CD4-positive, alpha-beta T cell treated with Interleukin-21 for 1 hour (primary cell): ENCODE data around the gene ACVR1.
"Not testable (repeated sequence)": the region's sequence is repeated elsewhere in the genome, so short reads cannot be mapped to it uniquely, and the experiment has no call there.

Source experiments
- DNase-seq: peaks from one replicate; pipeline ENCODE4 v3.0.0-alpha.2; 2020

Gene ACVR1

DNA sequence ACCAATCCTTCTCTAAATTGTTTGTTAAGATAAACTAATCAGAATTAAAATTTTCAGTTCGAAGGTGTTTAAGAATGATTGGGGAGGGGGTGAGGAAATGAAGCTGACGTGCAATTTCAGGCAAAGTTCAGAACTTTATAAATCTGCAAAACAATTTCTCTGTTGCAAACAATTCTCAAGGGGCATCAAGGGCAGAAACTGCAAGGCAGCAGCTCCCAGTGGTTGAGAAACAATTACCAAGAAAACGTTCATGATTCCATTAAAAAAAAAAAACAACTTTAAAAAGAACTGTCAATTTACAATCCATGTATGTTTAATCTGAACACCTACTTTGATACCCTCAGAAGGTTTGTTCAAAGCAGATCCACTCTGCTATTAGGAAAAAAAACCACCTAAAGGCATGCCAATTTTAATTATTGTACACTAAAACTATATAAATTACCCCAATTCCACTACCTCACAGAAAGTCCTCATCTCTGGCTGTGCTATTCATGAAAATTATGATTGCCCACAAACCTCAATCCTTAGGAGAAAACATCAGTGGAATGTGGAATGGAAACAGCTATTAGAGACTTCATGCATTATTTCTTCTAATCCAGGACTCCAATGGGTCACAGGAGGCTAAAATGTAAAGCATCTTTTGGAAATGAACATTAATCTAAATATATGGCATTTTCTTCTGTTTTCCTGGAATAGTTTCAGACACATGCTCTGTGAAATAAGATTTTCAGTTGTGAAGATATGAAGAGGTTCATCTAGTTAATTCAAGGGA is 127.6 kb downstream of the ACVR1 start:
- no peak for DNase-seq

DNA sequence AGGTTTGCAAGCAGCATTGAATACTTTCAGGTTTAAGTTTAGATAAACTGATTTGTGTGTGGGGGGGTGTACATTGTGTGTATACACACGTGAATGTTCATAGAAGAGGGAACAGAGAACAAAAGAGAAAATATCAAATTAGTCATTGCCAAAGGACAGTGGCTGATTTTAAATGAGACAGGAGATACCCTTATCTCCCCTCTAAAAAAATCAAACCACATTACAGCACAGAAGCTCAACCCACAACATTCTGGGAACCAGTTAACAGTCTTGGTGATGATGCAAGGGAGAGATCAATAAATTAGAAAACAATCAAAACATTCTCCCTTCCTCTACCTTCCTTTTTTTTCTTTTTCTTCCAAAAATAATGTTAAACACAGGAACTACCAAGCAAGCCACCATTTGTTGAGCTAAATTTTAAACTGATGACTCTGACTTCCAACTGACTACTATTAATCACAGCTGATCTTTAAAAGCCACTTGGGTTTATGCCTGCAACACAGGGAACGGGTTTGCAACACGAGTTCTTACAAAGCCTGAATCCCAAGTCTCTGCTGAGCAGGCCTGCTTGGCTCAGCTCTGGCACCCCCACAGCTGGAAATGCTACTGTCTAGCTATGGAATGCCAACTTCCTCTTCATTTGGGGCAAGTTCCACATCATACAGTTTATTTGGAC is 128.3 kb downstream of the ACVR1 start:
- no peak for DNase-seq

DNA sequence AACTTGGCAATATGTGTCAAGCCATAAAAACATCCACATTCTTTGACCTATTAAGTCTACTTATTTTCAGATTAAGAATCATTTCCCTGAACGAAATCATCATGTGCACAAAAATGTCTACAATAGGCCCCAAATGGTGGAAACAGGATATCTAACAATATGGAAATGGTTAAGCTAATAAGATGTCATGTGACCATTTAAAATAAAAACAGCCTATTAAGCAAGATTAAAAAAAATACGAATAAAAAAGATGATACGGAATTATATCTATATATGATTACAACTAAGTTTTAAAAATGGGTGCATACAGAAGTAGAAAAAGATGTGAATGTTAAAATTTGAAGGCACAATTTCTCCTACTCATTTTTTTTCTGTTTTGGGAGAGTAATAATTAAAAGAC is 128.8 kb downstream of the ACVR1 start:
- DNase-seq = no peak

DNA sequence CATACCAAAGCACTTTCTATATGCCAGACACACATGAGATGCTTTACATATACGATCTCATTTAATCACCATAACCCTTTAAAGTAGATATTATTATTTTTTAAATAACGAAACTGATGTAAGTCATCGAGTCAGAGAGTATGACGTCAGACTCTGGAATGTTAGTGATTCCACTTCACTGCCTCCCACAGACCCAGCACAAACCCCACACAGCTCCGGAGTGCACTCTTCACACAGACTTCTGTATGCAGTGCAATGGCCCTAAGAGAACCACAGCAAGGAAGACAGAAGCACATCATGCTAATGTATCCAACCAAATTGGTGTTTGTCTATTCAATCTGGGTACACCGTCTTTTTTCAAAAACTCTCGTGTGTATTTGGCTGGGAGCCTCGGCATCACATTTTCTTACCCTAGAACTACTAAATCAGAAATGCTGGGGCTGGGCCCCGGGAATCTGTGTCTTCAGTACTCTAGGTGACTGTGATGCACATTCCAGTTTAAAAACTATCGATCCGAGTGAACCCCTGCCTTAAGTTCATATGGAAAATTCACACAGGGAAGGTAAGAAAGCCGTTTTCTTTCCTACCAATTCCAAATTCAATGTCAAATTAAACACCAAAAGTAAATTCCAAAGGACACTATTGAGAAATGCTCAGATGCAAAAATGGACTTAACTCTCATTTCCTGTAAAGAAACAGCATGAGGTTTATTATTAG is 129.7 kb downstream of the ACVR1 start:
- no peak for DNase-seq

DNA sequence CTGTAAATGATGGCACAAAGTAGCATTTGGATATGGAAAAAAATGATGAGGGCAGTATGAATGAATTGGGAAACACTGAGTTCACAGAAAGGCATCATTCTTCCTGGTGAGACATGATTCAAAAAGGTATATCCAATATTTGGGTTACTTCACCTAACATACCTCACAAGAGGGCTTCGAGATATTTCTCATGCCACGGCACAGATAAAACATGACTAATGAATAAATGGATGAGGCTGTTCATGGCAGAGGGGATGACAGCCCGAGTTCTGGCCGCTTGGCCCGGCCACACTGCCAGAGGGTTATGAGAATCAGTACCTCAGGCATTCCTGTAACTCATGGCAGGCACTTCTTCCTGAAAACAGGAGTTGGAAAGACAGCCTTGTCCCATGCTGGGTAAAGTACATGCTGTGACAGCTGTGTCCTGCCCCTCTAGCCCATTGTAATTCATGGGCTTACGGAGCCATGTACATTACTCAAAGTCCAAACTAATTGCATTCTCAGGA is 131.5 kb downstream of the ACVR1 start:
- no peak for DNase-seq

DNA sequence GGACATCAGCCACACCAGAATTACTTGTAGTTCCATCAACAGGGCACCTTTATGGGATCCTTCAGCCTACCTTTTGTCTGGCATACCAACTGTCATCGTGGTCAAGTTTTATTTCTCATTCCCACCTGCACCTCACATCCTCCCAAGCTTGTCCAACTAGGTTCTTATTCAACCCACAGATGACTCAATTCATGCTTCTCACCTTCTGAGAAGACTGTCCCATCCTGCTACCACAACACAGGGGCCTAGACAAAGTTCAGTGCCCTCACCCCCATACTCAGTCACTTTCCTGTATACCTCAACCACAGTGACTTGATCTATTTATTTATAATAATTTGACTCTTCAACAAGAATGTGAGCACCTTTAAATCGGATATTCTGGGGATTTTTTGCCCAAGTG is 133.1 kb downstream of the ACVR1 start:
- no peak for DNase-seq

DNA sequence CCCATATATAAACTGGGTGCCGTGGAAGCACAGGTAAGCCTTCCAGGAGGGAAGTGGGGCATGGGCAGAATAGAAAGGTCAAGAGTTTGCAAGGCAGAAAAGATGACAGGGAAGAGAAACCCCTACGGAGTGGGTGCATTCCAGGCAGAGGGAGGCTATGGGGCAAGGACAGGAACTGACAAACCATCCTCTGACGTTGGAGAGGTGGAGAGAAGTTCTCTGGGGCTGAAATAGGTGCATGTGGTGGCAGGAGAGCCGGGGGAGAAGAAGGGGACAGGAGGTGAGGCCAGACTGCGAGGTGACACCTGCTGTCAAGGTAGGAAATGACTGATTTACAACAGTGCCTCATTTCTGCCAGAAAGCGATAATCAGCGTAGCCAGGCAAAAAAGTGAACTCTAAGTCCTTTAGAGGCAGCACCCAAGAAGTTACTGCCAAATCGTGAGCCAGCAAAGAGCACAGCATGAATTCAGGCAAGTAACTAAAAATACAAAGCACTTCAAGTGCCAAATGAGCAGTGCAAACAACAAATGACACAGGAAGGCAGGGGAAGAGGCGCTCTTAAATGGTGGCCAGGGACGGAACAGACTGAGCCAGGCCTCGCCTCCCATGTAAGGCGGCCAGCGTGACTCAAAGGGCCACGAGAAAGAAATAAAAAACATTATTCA is 134.2 kb downstream of the ACVR1 start:
- DNase-seq = no peak

DNA sequence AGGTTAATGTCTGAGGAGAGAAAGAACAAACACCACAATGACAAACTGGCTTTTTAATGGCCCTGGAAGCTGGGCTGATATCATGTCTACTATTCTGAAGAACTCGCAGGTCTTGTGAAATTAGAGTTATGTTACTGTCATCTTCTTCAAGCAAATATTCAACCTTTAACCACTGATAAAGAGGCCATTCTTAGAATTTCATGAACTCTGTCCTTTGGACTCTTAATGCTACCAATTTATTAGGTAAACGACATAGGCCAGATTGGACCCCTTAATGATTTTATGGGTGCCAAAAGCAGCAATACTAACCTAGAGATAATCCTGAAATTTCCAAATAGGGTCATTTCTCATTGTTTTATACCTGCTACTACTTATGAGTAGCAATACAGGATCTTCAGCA is 138.5 kb downstream of the ACVR1 start:
- DNase-seq = no peak

DNA sequence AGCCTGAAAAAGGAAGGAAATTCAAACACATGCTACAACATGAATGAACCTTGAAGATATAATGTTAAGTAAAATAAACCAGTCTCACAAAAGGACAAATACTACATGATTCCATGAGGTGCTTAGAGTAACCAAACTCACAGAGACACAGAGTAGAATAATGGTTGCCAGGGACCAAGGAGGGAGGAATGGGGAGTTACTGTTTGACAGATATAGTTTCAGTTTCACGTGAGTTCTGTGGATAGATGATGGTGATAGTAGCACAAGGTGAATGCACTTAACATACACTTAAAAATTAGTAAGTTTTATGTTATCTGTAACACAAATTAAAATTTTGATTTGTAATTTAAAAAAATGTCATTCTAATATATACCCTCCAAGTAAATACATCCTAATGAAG is 140.6 kb downstream of the ACVR1 start:
- DNase-seq = no peak

DNA sequence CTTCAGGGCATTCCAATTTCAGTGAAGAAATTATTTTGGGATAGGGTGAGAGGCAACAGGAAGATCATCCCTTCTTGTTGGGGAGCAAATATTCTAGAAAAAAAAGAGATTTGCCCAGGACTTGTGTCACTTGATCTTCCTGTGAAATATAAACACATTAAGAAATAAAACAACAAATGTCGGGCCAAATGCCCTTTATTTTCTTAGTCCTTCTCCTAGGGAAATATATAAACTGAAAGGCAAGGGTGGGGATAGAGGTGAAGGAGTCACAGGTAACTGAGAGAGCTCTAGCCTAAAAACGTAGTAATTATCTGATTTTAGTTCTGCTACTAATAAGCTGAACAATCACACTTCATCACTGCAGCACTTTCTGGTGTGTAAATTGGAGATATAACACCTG is 142.9 kb downstream of the ACVR1 start:
- DNase-seq = no peak

DNA sequence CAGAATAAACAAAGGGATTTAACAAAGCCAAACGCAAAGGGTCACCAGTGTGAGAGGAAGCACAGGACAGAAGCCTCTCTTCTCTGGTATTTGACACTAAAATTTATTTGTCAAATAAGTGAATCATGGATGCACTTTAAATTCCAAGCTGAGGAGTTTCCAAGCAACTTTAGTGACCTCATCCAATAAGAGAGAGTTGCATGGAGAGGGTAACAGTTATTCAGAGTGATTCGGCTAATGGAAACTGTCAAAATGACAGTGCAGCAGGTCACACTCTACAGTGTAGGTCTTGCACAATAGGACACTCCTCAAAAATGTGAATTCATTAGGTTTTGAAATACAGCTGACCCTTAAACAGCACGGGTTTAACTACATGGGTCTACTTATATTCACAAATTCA is 143.5 kb downstream of the ACVR1 start:
- DNase-seq = no peak

DNA sequence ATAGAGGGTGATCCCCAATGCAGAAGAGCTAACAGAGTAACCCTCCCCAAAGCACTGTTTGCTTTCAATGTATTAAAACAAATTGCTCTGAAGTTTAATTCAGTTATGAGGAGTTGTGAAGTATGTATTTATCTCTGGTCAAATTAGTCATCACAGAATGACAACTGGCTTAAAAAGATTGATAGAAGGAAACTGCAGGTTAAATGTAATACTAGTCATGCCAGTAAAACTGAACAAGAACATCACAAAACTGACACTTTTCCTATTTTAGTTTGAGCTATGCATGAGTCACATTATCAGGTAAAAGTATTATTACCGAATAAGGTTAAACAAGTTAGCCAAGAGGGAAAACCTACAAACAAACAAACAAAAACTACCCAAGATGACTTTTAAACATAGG is 148.4 kb downstream of the ACVR1 start:
- DNase-seq = no peak

DNA sequence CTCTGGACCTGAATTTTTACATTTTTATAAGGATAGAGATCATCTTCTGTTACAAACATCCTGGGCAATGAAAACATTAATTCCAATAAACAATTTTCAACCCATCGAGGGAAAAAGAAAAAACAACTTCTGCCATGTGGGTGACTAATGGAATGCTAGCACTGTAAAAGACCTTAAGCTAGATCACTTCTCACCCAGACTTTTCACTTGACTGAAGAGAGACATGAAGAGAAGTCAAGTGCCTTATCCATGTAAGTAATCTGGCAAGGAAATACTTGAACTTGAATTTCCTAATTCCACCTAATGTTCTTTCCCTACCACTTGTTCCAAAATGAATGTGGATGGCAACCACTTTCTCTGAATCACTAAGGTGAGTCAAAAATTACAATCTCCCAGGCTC is 149.2 kb downstream of the ACVR1 start:
- no peak for DNase-seq

DNA sequence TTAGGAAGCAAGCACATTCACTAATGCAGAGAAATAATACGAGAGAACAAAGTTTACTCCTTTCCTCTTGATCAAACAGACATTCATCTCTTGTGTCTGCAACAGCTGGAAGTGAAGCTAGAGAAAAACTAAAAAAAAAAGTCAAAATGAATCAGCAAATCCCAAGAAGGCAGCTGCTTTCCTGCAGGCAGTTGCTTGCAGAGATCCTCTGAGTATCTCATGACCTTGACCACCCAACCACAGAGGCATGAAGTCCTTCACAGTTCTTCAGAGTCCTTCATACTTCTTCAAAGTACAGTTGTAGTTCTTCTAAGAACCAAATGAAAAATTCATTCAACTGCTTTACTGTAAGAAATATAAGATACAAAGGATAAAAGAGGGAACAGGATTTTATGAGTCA is 150.3 kb downstream of the ACVR1 start:
- no peak for DNase-seq

DNA sequence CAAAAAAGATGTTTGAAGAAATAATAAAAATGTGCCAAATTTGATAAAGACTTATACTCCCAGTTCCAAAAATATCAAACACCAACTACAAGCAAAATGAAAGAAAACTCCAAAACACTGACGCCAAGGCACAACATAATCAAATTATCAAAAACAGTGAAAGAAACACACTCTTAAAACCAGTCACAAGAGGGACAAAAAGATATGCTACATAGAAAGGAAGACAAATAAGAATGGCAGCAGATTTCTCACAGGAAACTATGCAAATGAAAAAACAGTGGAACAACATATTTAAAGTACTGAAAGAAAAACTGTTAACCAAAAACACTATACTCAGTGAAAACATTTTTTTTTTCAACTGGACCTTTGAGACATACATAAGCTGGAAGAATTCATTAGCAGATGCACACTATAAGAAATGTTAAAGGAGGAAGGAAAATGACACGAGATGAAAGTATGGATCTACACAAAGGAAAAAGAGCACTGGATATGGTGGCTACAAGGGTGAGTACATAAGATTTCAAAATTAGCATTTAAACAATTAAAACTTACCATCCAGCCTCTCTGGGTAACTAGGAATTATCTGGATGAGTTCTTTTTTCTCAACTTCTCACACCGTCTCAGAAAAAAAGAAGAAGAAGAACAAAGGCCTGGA is 153.4 kb downstream of the ACVR1 start:
- no peak for DNase-seq

DNA sequence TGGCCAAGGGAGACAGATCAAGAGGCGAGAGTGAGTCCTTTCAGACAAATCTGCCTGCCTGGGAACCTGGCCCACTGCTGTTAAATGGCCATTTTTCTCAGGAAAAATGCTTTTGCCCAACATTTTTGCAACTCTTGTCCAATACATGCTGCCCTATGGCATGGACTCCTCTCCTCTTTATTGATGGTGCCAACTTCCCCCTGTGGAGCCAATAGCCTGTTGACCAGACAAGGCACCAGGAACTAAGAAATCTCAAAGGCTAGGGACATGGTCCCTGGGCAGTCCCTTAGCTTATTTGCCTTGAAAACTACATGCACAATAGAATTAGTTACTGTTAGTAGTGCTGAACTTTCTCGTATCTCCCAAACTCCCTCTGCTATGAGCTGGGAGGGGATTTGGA is 155.6 kb downstream of the ACVR1 start:
- no peak for DNase-seq

DNA sequence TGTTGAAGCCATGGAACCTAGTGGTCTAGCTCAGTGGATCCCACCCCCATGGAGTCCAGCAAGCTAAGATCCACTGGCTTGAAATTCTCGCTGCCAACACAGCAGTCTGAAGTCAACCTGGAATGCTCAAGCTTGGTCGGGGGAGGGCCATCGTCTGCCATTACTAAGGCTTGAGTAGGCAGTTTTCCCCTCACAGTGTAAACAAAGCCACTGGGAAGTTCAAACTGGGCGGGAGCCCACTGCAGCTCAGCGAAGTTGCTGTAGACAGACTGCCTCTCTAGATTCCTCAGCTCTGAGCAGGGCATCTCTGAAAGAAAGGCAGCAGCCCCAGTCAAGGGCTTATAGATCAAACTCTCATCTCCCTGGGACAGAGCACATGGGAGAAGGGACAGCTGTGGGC is 171.5 kb downstream of the ACVR1 start:
- DNase-seq = not testable (repeated sequence)

DNA sequence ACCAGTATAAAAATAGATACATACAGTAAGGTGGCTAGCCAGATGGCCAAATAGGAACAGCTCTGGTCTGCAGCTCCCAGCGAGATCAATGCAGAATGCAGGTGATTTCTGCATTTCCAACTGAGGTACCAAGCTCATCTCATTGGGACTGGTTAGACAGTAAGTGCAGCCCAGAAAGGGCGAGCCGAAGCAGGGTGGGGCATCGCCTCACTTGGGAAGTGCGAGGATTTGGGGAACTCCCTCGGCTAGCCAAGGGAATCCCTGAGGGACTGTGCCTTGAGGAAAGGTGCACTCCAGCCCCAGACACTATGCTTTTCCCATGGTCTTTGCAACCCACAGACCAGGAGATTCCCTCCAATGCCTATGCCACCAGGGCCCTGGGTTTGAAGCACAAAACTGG is 172.0 kb downstream of the ACVR1 start:
- not testable (repeated sequence) for DNase-seq

DNA sequence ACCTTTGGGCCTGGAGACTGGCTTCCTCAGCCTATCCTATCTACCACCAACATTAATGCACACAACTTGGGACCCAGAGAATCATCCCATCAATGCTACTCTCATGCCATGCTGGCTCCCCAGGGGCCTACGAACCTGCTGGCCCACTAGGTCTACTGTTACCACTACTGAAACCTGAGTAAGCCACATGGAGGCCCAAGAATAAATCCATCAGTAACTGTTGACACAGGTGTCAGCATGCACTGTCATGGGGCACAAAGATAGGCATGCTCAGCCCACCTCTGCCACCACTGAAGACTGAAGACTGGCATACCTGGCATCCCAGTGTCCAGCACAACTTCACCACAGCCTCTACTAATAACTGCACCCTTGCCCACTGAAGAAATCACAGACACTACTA is 176.3 kb downstream of the ACVR1 start:
- no peak for DNase-seq

DNA sequence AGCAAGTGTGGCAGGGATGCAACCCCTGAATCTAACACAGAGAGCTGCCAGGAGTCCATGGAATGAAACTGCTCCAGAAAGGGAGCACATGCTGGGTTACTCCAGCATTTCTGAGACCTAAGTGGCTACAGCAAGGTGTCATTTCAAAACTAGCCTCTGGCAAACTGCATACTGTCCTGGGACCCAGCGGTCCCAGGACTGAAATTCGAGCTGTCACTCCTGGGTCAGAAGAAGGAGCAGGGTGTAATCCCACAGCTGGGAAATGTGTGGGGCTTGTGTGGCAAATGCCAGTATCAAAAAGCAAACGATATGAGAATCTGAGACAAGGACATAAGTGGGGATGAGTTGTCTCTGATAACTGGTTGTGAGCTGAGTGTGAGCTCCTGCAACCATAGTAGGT is 177.1 kb downstream of the ACVR1 start:
- no peak for DNase-seq

DNA sequence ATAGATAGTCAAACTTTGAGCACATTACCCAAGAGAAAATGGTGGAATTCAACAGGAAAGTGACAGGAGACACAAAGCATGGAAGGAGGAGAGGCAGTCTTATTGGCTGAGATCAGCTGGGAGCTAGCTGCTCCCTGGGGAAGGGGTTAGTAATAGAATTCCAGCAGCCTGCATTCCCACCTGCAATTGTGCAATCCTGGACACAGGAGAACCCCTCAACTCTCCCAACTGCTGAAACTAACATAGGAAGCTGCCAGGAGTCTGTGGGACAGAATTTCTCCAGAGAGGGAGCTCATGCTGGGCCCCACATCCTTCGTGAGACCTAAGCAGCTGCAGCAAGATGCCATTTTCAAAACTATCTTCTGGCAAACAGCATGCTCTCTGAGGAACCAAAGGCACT is 177.7 kb downstream of the ACVR1 start:
- DNase-seq = no peak

DNA sequence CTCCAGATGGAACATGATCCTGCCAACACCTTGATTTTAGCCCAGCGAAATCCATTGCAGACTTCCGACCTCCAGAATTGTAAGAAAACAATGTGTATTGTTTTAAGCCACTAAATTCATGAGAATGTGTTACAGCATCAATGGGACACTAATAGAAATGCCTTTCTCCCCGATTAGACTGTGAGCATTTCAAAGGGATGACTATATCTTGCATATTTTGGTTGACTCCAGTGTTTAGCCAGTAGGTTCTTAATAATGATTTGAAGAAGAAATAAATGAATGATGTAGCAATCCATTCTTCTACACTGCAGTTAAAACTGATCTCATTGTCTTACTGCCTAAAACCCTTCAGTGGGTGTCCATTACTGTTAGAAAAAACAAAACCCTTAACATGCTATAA is 180.1 kb downstream of the ACVR1 start:
- DNase-seq = no peak

DNA sequence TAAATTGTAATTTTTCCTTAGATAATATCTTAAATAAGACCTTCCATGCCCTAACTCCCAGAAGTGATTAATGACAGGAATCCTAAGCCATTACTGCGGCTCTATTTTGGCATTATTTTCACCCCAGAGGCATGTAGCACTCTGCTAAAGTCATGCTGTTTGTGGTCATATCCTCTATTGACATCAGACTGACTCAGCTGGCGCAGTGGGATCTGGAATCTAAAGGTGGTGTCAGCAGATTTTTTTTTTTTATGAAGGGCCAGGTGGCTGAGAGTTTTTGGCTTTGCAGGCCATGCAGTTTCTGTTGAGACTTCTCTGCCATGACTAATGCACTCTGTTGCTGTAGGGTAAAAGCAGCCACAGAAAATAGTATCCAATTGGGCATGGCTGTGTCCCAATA is 183.4 kb downstream of the ACVR1 start:
- DNase-seq = no peak
